ENCODE measurements around the gene CCL4.

CCL4 gene

DNA sequence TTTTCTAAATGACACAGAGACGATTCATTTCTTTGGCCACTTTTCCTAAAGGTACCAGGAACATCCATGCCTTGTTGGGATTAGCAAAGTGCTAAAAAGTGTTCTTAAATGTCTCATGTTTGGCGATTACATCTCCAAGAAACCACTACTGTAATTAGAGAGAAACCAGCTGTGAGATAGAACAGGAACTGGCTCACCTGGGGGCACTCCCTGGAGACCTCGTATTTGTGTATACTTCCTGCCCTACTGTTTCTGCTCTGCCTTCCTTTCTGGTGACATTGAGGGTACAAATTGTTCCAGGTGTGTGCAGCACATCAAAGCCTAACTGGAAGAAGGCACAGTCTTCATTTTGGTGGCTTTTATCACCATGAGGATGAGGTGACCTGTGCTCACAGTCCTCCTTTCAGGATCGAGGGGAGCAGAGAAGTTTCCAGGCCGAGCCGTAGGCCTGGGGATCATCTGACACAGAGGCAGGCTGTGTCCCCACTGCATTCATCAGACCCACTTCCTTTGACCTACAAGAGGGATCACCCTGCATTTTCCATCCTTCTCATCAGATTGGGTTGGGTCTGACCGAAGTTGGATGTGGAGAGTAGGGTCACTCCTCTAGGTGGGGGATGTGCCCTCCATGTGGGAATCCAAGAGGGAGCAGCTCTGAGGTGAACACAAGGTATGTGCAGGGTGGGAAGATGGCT is 23.7 kb downstream of the CCL4 start:
- no peak for DNase-seq (ENCODE audit: low read depth in 2 of 2)
- TF ChIP-seq, protein P1, sequence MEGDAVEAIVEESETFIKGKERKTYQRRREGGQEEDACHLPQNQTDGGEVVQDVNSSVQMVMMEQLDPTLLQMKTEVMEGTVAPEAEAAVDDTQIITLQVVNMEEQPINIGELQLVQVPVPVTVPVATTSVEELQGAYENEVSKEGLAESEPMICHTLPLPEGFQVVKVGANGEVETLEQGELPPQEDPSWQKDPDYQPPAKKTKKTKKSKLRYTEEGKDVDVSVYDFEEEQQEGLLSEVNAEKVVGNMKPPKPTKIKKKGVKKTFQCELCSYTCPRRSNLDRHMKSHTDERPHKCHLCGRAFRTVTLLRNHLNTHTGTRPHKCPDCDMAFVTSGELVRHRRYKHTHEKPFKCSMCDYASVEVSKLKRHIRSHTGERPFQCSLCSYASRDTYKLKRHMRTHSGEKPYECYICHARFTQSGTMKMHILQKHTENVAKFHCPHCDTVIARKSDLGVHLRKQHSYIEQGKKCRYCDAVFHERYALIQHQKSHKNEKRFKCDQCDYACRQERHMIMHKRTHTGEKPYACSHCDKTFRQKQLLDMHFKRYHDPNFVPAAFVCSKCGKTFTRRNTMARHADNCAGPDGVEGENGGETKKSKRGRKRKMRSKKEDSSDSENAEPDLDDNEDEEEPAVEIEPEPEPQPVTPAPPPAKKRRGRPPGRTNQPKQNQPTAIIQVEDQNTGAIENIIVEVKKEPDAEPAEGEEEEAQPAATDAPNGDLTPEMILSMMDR (IDR thresholded peaks at IDR 0.05; ENCODE audit: low read depth, low read length), result no peak
- H3K4me3 ChIP-seq (replicated peaks in 1 of 2; ENCODE audit: low read depth in 2 of 2, low read length in 2 of 2), result no peak overlapping the region

DNA sequence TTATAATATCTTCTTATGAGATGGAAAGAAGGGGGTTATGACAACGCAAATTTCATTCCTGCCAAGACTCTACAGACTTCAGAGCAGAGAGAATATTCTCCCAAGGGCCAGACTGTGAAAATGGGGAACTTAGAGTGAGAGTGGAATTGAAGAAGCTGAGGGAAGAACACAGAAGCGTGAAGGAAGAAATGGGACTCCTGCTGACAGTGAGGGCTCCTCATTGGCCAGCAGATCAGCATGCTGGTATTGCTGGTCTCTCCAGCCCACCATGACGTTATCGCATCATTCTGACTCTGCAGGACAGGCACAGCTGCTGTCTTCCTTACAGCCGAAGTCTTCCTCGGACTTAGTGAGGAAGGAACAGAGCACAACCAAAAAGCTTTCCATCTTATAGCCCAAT is 24.3 kb downstream of the CCL4 start:
- TF ChIP-seq, protein P1 (IDR thresholded peaks at IDR 0.05; ENCODE audit: low read depth, low read length), result no peak
- no peak for DNase-seq (ENCODE audit: low read depth in 2 of 2)
- no peak overlapping the region for H3K4me3 ChIP-seq (replicated peaks in 1 of 2; ENCODE audit: low read depth in 2 of 2, low read length in 2 of 2)

DNA sequence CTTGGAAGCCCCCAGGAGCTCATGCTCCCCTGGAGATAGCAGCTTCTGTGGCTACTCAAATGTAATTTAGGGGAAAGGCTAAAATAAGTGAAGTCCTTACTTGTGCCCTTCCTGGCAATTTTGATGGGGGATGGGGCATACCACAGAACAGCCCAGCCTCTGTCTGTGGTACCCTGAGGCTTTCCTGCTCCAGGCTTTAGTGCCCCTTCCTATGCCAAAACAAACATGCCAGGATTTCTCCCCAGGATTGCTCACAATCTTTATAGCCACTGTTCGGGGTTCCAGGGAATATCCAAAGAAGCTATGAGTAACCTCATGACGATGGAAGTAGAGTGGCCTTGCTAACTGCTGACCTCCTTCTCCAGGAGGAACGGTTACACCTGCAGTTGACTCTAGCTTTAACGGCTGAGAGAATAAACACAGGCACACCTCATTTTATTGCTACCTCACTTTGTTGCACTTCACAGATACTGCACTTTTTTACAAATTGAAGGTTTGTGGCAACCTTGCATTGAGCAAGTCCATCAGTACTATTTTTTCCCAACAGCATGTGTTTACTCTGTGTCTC is 24.9 kb downstream of the CCL4 start:
- no peak for DNase-seq (ENCODE audit: low read depth in 2 of 2)
- no peak overlapping the region for H3K4me3 ChIP-seq (replicated peaks in 1 of 2; ENCODE audit: low read depth in 2 of 2, low read length in 2 of 2)
- TF ChIP-seq, protein P1 (IDR thresholded peaks at IDR 0.05; ENCODE audit: low read depth, low read length), result no peak

DNA sequence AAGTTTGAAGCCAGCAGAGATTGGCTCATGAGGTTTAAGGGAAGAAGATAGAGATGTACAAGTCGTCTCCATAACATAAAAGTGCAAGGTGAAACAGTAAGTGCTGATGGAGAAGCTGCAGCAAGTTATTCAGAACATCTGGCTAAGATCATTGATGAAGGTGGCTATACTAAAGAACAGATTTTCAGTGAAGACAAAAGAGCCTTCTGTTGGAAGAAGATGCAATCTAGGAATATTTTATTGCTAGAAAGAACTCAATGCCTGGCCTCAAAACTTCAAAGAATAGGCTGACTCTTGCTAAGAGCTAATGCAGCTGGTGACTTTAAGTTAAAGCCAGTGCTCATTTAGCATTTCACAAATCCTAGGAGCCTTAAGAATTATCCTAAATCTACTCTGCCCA is 26.0 kb downstream of the CCL4 start:
- TF ChIP-seq, protein P1 (IDR thresholded peaks at IDR 0.05; ENCODE audit: low read depth, low read length), result no peak
- H3K4me3 ChIP-seq (replicated peaks in 1 of 2; ENCODE audit: low read depth in 2 of 2, low read length in 2 of 2), result no peak overlapping the region
- DNase-seq (ENCODE audit: low read depth in 2 of 2), result no peak

DNA sequence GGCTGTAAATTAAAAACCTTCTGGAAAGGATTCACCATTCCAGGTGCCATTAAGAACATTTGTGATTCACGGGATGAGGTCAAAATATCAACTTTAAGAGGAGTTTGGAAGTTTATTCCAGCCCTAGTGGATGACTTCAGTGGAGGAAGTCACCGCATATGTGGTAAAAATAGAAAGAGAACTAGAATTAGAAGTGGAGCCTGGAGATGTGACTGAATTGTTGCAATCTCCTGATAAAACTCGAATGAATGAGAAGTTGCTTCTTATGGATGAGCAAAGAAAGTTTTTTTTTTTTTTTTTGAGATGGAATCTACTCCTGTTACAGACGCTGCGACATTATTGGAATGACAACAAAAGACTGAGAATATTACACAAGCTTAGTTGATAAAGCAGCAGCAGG is 26.7 kb downstream of the CCL4 start:
- TF ChIP-seq, protein P1 (IDR thresholded peaks at IDR 0.05; ENCODE audit: low read depth, low read length), result no peak

DNA sequence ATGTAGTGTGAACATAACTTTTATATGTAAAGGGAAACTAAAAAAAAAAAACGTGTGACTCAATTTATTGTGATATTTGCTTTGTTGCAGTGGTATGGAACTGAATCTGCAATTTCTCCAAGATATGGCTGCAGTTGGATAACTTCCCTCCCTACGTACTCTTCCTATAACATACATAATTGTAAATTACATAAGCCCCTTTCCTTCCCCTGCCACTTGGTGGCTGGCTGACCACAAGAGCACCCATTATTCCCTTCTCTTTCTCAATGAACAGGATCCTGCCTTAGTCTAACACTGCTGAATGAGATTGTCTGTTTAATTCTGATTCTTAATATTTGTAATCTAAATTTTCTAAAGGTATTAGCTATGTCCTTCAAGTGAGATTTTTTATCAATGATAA is 27.8 kb downstream of the CCL4 start:
- DNase-seq (ENCODE audit: low read depth in 2 of 2), result no peak
- TF ChIP-seq, protein P1 (IDR thresholded peaks at IDR 0.05; ENCODE audit: low read depth, low read length), result no peak
- H3K4me3 ChIP-seq (replicated peaks in 1 of 2; ENCODE audit: low read depth in 2 of 2, low read length in 2 of 2), result no peak overlapping the region

More for the DNA sequence above, 26.7 kb downstream of the CCL4 start:
- no peak for DNase-seq (ENCODE audit: low read depth in 2 of 2)
- no peak overlapping the region for H3K4me3 ChIP-seq (replicated peaks in 1 of 2; ENCODE audit: low read depth in 2 of 2, low read length in 2 of 2)

Measured in cardiac fibroblast (primary cell).